HG03378 (cell line): ENCODE measurements around the gene PHF2.

Experiments used
- ATAC-seq: cut with Tn5 transposase; IDR thresholded peaks from one replicate; pipeline ENCODE4 v1.9.1; 2021; ENCODE audit warnings: mild to moderate bottlenecking, moderate library complexity; ENCODE audit not compliant: unreplicated experiment

The PHF2 gene

GRCh38 chr9:93675336-93676150 lies 99.2 kb downstream of the PHF2 start:
- no peak for ATAC-seq

- ATAC-seq: no peak
Observed at GRCh38 chr9:93676310-93677047, 100.1 kb downstream of the PHF2 start.

DNA sequence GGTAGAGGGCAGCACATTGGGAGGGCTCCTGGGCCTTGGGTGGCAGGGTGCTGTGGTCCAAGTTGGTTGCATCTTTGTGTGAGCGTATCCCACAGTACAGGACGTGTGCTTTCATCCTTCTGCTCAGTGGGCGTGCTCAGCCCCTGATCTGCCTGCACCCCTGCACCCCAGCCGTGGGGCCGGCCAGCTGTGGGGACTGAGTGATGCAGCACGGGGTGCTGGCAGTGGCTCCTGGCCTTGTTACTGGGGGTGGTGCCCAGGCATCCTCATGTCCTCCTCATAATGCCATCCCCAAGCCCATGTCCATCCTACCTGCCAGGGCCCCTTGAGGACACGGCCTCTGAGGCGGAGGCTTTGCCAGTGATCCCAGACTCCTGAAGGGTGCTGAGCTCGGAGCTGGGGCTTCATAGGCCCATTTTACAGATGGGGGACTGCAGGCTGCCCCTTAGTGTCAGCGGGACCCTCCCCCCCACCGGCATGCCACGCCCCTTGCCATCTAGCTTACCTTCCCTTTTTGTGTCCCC lies 100.7 kb downstream of the PHF2 start:
- no peak for ATAC-seq

- ATAC-seq: no peak
Observed at GRCh38 chr9:93677641-93678136, 101.3 kb downstream of the PHF2 start.

- ATAC-seq: no peak
Observed at GRCh38 chr9:93678199-93679019, 102.0 kb downstream of the PHF2 start.

GRCh38 chr9:93679536-93680442 lies 103.4 kb downstream of the PHF2 start:
- ATAC-seq: no peak

DNA sequence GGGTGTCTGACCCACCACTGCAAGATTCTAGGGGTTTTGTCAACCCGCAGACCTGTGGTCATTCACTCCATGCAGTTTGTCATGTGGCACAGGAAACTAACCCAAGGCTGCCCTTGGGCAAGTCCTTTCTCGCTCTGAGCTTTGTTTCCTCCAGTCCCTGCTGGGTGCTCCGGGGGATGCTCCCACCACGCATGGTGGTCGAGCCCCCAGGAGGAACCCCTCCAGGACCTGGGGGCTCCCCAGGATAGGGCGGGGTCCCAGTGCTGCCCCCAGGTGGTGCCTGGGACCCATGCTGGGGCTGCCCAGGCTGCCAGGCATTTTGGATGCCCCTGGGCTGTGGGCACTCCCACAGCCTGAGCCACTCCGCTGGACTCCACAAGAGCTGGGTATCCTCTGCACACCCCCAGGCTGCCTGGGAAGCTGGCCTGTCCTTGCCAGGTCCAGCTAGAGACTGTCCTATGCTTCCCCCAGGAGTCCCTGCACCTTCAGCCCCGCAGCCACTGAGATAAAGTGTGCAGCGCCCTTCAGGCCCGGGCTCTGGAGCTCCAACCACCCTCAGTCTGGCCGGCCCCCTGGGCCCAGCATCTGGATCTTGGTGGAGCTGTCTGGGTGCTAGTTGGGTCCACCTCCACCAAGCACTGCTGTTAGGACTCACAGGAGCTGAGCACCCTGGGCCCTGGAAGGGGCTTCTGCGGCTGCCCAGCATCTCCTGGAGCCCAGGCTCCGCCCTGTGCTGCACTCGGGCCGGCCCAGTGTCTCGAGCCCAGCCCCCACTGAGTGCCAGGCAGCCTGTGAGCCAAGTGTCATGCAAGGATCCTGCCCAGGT lies 104.3 kb downstream of the PHF2 start:
- ATAC-seq: no peak

DNA sequence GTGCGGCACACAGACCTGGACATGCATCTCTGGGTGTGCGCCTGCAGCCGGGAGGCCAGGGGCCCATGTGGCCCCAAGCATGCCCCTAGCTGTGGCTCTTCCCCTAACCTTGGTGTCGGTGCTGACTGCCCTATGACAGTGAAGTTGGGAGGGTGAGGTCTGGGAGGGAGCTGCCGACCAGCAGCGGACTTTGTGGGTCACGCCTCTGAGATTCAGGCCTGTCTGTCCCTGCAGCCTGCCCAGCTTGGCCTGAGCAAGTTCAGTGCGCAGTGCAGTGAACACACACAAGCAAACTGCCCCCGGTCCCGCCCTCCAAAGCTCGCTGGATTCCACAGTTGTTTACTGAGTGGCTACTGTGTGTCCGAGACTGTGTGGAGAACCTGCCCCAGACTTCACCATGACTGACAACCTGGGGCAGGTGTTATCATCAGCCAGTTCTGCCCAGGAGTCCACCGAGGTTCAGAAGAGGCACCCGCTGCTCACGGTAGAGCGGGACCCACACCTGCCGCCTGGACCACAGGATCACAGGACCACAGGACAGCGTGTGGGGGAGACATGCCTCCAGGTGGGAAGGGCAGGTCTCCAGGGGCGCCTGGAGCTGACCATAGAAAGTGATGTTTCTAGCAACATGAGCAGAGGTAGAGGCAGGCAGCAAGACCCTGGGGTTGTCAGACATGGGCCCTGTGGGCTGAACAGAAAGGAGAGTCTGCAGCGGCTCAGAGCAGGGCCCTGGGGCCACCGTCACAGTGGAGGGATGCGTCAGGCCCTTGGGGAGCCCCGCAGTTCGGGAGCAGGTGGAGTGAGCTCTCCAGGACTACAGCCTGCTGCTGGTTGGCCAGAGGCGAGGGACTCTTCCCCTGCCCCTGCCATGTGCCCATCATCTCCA lies 105.1 kb downstream of the PHF2 start:
- ATAC-seq: no peak

GRCh38 chr9:93682155-93682968 lies 106.0 kb downstream of the PHF2 start:
- no peak for ATAC-seq

DNA sequence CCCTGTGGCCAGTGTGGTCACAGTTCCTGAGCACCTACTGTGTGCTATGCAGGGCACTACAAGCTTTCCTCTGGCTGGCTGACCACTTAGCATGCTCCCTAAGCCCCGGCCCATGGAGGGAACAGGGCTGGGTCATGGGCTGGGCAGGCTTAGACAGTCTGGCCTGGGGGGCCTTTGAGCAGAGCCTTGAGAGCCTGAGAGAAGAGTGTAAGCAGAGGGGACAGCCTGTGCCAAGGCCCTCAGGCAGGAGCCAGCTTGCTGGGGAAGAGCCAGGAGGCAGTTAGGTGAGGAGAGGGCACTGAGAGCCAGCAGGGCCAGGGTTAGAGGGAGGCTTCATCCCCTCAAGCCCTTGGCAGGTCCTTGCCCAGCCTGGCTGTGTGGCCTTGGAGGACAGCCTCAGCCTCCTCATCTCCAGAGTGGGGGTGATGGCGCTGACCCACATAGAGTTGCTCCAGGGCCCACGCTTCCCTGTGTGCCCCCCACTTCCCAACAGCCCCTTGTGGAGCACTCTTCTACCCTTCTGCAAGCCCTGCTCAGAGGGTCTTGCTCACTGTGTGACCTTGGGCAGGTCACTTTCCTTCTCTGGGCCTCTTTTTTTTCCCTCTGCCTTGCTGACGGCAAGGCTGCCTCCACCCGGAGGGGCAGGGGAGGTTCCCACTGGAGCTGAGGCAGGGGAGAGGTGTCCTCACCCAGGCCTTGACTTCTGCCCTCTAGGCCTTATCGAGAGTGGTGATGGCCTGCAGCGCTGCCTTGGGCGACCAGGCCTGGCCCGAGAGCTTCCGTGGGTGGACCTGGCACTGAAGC lies 107.1 kb downstream of the PHF2 start:
- no peak for ATAC-seq

DNA sequence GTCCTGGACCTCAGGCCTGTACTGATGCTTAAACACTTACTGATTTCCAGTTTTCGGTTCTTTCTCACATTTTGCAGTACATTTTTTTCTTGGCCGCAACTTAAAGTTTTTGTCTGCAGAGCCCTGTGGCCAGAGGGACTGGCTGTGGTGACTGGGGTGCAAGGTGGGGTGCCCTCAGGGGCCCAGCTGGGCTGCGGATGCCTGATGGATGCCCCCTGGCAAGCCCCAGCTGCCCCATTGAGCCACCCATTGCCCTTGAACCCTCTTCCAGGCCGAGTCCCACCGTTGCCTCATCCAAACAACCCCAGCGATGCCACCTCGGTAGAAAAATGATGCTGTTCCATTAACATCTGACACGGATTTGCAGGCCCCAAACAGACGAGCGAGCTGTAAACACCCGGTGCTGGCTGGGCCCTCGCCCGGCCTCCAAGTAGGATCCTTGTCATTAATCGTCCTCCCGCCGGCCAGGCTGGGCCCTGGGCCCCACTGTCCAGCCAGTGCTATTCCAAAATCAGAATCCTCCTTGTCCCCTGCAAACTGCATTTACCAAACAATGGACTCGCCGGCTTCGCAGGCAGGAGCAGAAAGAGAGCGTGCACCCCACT lies 107.9 kb downstream of the PHF2 start:
- no peak for ATAC-seq

DNA sequence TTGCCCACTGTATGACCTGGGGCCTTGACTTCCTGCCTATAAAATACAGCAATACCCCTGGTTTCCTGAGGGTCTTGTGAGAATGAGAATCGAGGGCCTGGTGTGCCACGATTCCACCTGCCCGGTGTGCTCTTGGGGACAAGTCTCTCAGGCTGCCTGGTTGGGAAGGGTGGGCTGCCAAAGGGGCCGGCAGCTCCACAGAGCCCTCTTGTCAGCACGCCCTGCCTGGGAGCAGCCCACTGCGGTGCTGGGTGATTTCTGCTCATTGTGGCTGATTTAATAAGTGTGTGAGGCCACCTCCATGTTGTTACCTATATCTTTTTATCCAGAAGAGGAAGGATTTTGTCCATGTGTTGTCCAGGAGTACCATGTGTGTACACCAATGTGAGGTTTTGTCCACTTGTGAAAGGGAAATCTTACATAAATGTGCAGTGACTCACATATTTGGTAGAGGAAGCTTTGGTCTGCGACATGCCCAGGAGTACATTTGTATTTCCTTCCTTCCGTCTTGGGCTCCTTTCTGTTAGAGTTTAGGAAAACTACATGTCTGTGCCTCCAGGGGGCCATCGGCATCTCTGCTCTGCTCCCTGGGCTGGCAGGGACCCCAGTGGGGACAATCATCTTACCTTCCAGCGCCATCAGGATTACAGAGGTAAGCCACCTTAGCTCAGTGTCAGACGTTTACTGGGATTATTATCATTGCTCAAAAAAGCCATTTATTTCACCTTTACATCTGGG lies 108.6 kb downstream of the PHF2 start:
- ATAC-seq: no peak

- ATAC-seq: no peak
Observed at GRCh38 chr9:93686127-93686879, 109.9 kb downstream of the PHF2 start.

GRCh38 chr9:93686880-93687236 lies 110.5 kb downstream of the PHF2 start:
- no peak for ATAC-seq

- no peak for ATAC-seq
Observed at GRCh38 chr9:93690618-93691017, 114.2 kb downstream of the PHF2 start.
